ENCODE results near the gene SPOPL.

- TF ChIP-seq EZH2 (IDR thresholded peaks at IDR 0.05; ENCODE audit: low read length, missing control alignments) (no peak), CTCF (conservative IDR thresholded peaks at IDR 0.05 in 1 of 2, IDR thresholded peaks at IDR 0.05 in 1 of 2; ENCODE audit: low read depth in 1 of 2, low read length in 2 of 2) (no peak)
These were observed 14.6 kb downstream of the SPOPL start for GRCh38 chr2:138516030-138516704.

Measured in fibroblast of lung (primary cell).